PFSK-1 (cell line): ENCODE results near the gene YIF1B.

Experiments used
- POLR2AphosphoS5 ChIP-seq: IDR thresholded peaks from 2 replicates; pipeline ENCODE4 v1.6.1; 2012; ENCODE audit warnings: low read depth, mild to moderate bottlenecking, control low read depth, low read length, moderate library complexity
- TAF1 ChIP-seq: IDR thresholded peaks from 2 replicates; pipeline ENCODE4 v1.6.1; 2012; ENCODE audit warnings: low read length, control low read depth, borderline replicate concordance; ENCODE audit not compliant: insufficient read depth

- TF ChIP-seq POLR2AphosphoS5 (no peak), TAF1 (no peak)
Observed at GRCh38 chr19:38303517-38304351, 12.0 kb downstream of the YIF1B start, which contains the start of gene C19orf33.
